Choroid plexus epithelial cell (primary cell): ENCODE measurements around the gene EMX2.
"Not testable (repeated sequence)": the region's sequence is repeated elsewhere in the genome, so short reads cannot be mapped to it uniquely, and the experiment has no call there.

Source experiments
- DNase-seq: peaks from one replicate; pipeline ENCODE4 v3.0.0-alpha.2; 2010; ENCODE audit warnings: low read depth
- H3K4me3 ChIP-seq: 2 replicates; pipeline ENCODE4 v1.5.1; 2011; ENCODE audit warnings: low read depth, mild to moderate bottlenecking, control low read depth, low read length, moderate library complexity
- TF ChIP-seq, protein P1 (sequence below): conservative IDR thresholded peaks from 2 replicates; pipeline ENCODE4 v1.5.1; 2011; ENCODE audit warnings: low read depth, mild to moderate bottlenecking, control low read depth, inconsistent platforms, low read length, moderate library complexity

Gene EMX2

DNA sequence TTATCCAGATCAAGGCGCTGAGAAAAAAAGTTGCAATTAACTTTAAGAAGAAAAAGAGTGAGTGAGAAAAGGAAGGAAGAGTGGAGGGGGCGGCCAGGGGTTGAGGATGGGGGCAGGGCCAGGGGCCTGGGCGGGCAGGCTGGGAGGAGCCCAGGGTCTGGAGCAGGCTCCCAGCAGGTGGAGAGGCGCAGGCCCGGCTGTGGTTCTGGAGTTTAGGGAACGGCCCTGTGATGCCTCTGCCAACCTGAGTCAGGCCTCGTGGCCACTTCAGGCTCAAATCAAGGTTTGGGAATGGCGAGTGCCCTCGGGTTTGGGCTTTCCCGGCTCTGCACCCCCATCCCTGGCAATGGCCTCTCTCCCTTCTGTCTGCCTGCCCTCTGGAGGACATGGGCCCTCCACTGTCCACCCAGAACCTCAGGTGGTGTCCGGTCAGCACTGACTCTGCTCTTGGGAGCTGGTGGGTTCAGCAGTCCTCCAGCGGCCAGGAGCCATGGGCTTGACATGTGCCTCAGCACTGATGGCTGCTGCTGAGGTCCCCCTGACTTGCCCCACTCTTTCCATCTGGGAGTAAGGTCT is 41.0 kb upstream of the EMX2 start:
- no peak for DNase-seq
- TF ChIP-seq, protein P1, sequence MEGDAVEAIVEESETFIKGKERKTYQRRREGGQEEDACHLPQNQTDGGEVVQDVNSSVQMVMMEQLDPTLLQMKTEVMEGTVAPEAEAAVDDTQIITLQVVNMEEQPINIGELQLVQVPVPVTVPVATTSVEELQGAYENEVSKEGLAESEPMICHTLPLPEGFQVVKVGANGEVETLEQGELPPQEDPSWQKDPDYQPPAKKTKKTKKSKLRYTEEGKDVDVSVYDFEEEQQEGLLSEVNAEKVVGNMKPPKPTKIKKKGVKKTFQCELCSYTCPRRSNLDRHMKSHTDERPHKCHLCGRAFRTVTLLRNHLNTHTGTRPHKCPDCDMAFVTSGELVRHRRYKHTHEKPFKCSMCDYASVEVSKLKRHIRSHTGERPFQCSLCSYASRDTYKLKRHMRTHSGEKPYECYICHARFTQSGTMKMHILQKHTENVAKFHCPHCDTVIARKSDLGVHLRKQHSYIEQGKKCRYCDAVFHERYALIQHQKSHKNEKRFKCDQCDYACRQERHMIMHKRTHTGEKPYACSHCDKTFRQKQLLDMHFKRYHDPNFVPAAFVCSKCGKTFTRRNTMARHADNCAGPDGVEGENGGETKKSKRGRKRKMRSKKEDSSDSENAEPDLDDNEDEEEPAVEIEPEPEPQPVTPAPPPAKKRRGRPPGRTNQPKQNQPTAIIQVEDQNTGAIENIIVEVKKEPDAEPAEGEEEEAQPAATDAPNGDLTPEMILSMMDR: no peak
- H3K4me3 ChIP-seq: no peak overlapping the region

DNA sequence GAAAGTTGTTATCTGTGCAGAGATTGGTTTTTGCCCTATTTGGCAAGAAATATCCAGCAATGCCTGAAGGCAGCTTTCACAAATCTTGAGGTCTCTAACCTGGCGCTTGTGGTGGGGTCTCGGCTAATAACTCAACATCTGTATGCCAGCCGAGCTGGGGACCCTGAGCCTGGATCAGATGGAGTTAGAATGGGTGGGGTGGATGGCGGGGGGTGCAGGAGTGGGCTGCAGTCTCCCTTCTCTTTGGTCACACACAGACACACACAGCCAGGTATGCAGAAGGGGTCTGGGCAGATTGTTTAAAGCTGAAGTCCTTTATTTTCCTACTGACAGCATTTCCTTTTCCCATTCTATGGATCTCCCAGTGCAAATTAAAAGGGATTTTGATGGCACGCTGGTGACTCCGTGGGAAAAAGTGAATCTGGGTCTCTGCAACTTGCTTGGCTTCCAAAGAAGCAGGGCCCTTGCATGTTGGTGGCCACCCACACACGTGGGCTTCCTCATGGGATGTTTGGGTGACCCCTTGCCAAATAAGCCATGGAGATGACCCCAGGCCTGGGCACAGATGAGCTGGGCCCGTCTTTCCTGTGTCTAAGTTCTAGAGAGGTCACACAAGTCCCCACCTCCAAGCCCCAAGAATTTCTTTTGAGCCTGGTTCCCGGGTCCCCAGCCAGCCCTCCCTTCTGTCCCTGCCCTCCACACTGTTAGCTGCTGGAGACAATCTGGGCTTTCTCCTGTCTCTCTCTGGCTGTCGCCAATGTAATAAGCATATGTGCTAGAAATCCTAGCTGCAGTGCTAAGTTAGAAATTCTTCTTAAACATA is 39.9 kb upstream of the EMX2 start:
- DNase-seq: no peak
- TF ChIP-seq, protein P1: no peak
- H3K4me3 ChIP-seq: no peak overlapping the region

DNA sequence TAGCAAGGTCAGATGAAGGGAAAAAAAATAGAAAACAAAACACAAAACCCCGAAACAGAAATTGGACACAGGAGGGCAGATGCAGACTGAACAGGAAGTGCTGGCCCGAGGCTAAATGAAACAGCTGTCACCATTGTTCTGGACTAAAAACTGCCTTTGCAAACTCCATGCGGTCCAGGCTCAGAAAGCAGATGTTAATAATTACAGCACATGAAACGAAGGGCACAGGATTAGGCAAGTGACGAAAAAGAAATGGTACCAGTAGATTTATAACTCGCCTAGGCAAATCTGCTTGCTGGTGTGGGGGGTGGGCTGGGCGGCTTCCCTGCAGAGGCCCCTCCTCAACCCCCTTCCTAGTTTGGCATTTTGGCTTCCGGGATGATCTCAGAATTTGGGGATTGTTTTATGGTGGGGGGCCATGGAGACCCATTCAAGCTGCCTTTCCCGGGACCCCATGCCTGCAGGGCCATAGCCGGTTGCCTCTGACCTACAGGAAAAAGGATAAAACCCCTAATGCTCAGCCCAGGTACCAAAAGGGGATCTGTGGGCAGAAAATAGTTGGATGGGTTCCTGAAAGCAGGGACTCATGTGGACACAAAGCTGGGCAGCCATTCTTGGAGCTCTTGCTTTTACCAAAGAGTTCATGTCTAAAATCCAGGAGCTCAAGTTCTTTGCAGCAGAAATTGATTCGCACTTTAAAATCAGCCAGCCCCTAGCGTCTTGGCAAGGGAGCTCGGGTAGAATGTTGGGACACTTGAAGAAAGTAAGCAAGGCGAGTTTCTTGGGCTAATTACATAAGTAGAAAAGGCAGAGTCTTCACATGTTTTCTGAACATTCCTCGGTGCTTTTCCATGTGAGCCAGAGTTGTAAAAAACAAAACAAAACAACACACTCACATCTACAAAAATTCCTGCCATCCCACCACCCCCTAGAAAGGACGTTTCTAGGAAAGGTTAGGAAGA is 39.0 kb upstream of the EMX2 start:
- peak; percentile 12 for DNase-seq
- TF ChIP-seq, protein P1: no peak
- no peak overlapping the region for H3K4me3 ChIP-seq

DNA sequence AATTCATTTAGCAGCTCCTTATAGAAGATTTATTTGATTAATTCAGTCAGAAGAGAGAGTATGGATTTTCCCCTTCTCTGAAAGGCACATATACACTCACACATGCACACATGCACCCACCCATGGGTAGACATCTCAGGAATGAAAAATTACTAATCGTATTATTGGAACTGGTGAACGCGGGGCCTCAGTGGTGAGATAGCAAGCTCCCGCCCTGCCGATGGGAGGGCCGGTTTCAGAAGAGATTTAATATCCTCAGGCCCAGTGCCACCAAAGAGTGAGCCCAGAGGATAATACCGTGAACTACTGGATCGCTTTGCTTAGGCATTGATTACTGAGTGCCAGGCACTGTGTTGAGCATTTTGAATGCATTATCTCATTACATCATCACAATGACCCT is 38.0 kb upstream of the EMX2 start:
- no peak overlapping the region for H3K4me3 ChIP-seq
- DNase-seq: no peak
- TF ChIP-seq, protein P1: no peak

DNA sequence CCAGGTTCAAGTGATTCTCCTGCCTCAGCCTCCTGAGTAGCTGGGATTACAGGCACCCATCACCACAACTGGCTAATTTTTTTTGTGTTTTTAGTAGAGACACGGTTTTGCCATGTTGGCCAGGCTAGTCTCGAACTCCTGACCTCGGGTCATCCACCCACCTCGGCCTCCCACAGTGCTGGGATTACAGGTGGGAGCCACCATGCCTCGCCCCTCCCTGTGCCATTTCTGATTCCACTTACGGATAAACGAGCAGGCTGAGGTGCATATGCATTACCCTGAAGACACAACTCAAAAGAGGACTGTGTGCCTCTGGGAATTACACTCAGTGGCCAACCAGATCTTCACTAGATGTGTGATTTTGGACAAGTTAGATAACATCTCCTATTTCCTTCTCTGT is 35.5 kb upstream of the EMX2 start:
- not testable (repeated sequence) for DNase-seq, H3K4me3 ChIP-seq

DNA sequence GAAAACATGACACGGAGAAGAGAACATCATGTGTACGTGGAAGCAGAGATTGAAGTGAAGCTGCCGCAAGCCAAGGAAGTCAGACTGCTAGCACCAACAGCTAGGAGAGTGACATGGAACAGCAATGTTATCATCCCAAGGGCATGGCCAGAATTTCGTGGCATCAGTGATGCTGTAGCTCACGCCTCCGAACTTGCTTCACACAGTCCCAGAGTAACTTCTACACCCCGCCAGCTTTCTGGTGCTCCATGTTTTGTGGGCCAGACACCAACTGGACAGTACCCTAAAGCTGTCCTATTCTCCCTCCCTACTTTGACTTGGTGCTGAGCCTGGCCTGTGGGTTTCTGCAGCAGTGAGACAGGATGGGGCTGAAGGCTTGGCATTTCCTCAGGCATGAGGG is 33.0 kb upstream of the EMX2 start:
- DNase-seq: no peak
- TF ChIP-seq, protein P1: no peak
- no peak overlapping the region for H3K4me3 ChIP-seq
